ENCODE measurements around the gene SPECC1. TPM values are rescaled to one million over a fixed set of nuclear protein-coding genes. Genes with fewer than 3 reads are reported as not detected.
"Not testable (repeated sequence)": the region's sequence is repeated elsewhere in the genome, so short reads cannot be mapped to it uniquely, and the experiment has no call there.

The SPECC1 gene
- total RNA-seq, 1 donor from 2014 or later, result 91.9 TPM

GRCh38 chr17:20097330-20097729 lies 88.2 kb downstream of the SPECC1 start:
- Mint-ChIP-seq H3K27ac (ENCODE audit: unreplicated experiment) (no peak overlapping the region), H3K27me3 (ENCODE audit: low read depth) (no peaks in the 10 kb centered on the region), H3K4me1 (ENCODE audit: low read depth) (peaks cover 41% of the 10 kb centered on the region), H3K4me3 (ENCODE audit: unreplicated experiment) (no peak overlapping the region), H3K36me3 (ENCODE audit: low read depth) (no peaks in the 10 kb centered on the region), H3K9me3 (ENCODE audit: low read depth) (no peaks in the 10 kb centered on the region)
- no peak for TF ChIP-seq CTCF (IDR thresholded peaks at IDR 0.05)
- DNase-seq (ENCODE audit: low spot score), result no peak

- H3K36me3 Mint-ChIP-seq (ENCODE audit: low read depth), result no peaks in the 10 kb centered on the region
- no peaks in the 10 kb centered on the region for H3K9me3 Mint-ChIP-seq (ENCODE audit: low read depth)
- no peak for DNase-seq (ENCODE audit: low spot score)
- TF ChIP-seq CTCF (IDR thresholded peaks at IDR 0.05), result no peak
- no peak overlapping the region for H3K27ac Mint-ChIP-seq (ENCODE audit: unreplicated experiment)
- H3K4me1 Mint-ChIP-seq (ENCODE audit: low read depth), result peaks cover 34% of the 10 kb centered on the region
- no peak overlapping the region for H3K4me3 Mint-ChIP-seq (ENCODE audit: unreplicated experiment)
- H3K27me3 Mint-ChIP-seq (ENCODE audit: low read depth), result no peaks in the 10 kb centered on the region
These were observed 89.2 kb downstream of the SPECC1 start for GRCh38 chr17:20098314-20098713.

GRCh38 chr17:20100806-20101205 lies 91.6 kb downstream of the SPECC1 start:
- not testable (repeated sequence) for DNase-seq (ENCODE audit: low spot score); H3K4me3 Mint-ChIP-seq (ENCODE audit: unreplicated experiment); H3K27ac Mint-ChIP-seq (ENCODE audit: unreplicated experiment); H3K27me3 Mint-ChIP-seq (ENCODE audit: low read depth); H3K9me3 Mint-ChIP-seq (ENCODE audit: low read depth); H3K36me3 Mint-ChIP-seq (ENCODE audit: low read depth)
- H3K4me1 Mint-ChIP-seq (ENCODE audit: low read depth), result peaks cover 24% of the 10 kb centered on the region

DNA sequence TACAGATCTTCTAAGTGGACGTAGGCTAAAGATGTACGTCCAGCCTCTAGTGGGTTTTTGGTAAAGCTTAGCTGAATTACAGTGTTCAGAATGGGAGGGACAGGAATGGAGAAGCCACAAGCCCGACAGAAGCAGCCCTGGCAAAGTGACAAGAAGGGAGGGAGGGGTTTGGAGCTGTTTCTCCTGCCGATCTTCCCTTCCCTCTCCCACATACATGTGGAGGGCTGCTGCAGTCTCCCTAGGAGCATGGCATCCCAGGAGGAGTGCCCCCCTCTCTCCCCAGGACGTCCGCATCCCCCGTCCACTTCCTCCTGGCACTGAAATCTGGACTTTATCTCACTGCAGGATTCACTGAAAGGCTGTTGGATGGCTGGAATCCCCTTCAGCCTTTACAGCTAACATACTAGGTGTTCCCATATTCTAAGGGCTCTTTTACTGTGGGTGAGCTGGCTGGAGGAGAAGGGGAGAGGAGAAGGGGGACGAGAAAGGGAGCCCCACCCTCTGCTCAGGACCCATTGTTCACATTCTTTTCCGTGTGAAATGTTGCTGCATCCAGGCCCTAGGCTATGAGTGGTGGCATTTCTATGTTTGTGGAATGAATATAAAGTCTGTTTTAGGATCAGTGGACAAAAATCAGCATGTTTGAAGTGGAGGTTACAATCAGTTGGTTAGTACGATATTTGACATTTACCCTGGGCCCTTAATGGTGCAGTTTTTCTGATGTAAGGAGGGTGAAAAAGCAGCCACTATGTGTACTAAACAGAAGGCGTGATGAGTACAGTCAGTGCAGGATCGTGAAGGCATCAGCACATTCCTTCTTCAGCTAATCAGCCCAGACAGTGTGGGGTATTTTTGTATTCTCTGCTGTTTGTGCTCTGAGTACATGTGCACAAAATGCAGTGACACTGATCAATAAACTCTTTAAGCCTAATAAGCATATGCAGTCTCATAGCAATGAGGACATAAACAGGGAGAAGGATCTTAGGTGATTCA lies 94.6 kb downstream of the SPECC1 start:
- no peak for TF ChIP-seq CTCF (IDR thresholded peaks at IDR 0.05)
- no peaks in the 10 kb centered on the region for H3K9me3 Mint-ChIP-seq (ENCODE audit: low read depth)
- peaks cover 8% of the 10 kb centered on the region for H3K27me3 Mint-ChIP-seq (ENCODE audit: low read depth)
- H3K4me1 Mint-ChIP-seq (ENCODE audit: low read depth), result peaks cover 16% of the 10 kb centered on the region
- H3K4me3 Mint-ChIP-seq (ENCODE audit: unreplicated experiment), result no peak overlapping the region
- no peak for DNase-seq (ENCODE audit: low spot score)
- peak overlapping the region; percentile 69 for H3K27ac Mint-ChIP-seq (ENCODE audit: unreplicated experiment)
- no peaks in the 10 kb centered on the region for H3K36me3 Mint-ChIP-seq (ENCODE audit: low read depth)

DNA sequence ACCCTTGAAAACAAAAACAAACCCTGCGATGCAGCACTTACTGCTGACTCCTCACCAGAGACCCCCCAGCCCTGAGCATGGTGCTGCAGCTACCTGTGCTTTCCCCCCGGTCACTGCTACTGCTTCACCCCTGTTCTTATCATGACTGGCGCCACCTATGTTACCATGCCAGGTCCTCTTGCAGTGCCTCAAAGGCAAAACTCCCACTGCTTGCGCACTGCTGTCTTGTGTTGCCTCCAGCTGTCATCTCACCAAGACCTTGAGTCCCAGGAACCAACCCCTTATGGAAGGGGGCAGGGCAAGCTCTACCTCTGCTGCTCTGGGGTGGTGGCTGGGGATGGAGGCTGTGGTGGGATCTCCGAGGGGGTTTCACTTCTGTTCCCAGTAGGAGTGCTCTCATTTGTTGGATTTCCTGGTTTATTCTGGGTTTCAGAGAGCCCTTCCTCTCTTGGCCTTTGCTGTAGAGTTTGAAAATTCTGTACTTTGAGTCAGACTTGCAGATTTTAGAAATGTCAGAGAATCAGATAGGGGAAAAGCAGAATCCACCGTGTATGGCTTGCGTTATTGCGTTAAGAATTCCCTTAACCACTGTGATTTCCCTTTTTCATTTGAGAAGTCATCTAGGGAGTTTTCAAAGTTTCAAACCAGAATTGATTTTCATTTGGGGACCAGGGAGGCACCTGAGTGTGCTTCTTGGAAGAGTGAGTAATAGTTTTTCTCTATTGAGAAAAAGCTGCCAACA lies 96.6 kb downstream of the SPECC1 start:
- Mint-ChIP-seq H3K9me3 (ENCODE audit: low read depth) (no peaks in the 10 kb centered on the region), H3K4me3 (ENCODE audit: unreplicated experiment) (no peak overlapping the region), H3K36me3 (ENCODE audit: low read depth) (no peaks in the 10 kb centered on the region), H3K27ac (ENCODE audit: unreplicated experiment) (no peak overlapping the region), H3K27me3 (ENCODE audit: low read depth) (peaks cover 10% of the 10 kb centered on the region), H3K4me1 (ENCODE audit: low read depth) (peaks cover 16% of the 10 kb centered on the region)
- no peak for TF ChIP-seq CTCF (IDR thresholded peaks at IDR 0.05)
- no peak for DNase-seq (ENCODE audit: low spot score)

- not testable (repeated sequence) for H3K27ac Mint-ChIP-seq (ENCODE audit: unreplicated experiment); H3K27me3 Mint-ChIP-seq (ENCODE audit: low read depth)
These were observed 97.3 kb downstream of the SPECC1 start for GRCh38 chr17:20106446-20106845.

More at GRCh38 chr17:20106446-20106845, 97.3 kb downstream of the SPECC1 start:
- not testable (repeated sequence) for H3K4me3 Mint-ChIP-seq (ENCODE audit: unreplicated experiment); H3K9me3 Mint-ChIP-seq (ENCODE audit: low read depth); DNase-seq (ENCODE audit: low spot score); H3K36me3 Mint-ChIP-seq (ENCODE audit: low read depth)
- peaks cover 16% of the 10 kb centered on the region for H3K4me1 Mint-ChIP-seq (ENCODE audit: low read depth)
